ENCODE data around the gene PTPRT.

- TF ChIP-seq CTCF (IDR thresholded peaks at IDR 0.05; ENCODE audit: borderline replicate concordance, extremely low read depth, low read length, poor library complexity, severe bottlenecking) (no peak), EZH2 (IDR thresholded peaks at IDR 0.05; ENCODE audit: borderline replicate concordance, low read depth, low read length, severe bottlenecking) (no peak)
Observed at GRCh38 chr20:42093041-42093440, 1096.7 kb downstream of the PTPRT start.
